Measurements from ENCODE around the gene SSRP1. TPM values are rescaled to one million over a fixed set of nuclear protein-coding genes. Genes with fewer than 3 reads are reported as not detected.
A peak's percentile ranks its signal among the peaks of the same experiment; 100 is the strongest.

SSRP1 gene
- total RNA-seq (2021) (286 and 290 TPM in 2 replicates), Bru-seq, nascent RNA (percentile 94 among the genes with signal in this experiment), BruChase-seq, experiment 1, labeled RNA remaining after a 2-hour chase (percentile 95 among the genes with signal in this experiment), BruChase-seq, experiment 2, labeled RNA remaining after a 6-hour chase (percentile 98 among the genes with signal in this experiment)
- long read RNA-seq, transcript SSRP1-201 (17 exons, 2,819 nt), result major isoform, 208 of 302 reads
- long read RNA-seq, partial matches to known transcripts, result 79 of 302 reads
- long read RNA-seq, other reads (novel, unspliced or antisense), result 15 of 302 reads

- H3K9me2 ChIP-seq (ENCODE audit: insufficient read depth), result no peaks in the 10 kb centered on the region
- H3K4me2 ChIP-seq, result peak within 1 kb of the TSS; percentile 99
- peak within 1 kb of the TSS; percentile 70 for H3K4me3 ChIP-seq
- H3K79me2 ChIP-seq (ENCODE audit: low read depth), result peaks cover 45% of the 10 kb centered on the region
- H3F3A ChIP-seq (ENCODE audit: insufficient read depth, low read depth), result no peaks in the 10 kb centered on the region
- no peak for TF ChIP-seq CTCF (conservative IDR thresholded peaks at IDR 0.05)
- TF ChIP-seq EZH2 (IDR thresholded peaks at IDR 0.05; ENCODE audit: low read depth), result no peak
- no peaks in the 10 kb centered on the region for H3K27me3 ChIP-seq (ENCODE audit: insufficient read depth, low read depth)
- intact Hi-C loops (cut with micrococcal nuclease; ENCODE audit: unreplicated experiment), result loop anchor here (1.0 to 5.0 kb wide), 2 partner anchors 10 to 493 kb away; no protein-coding TSS in a partner anchor
- POLR2A ChIA-PET (ENCODE audit: unreplicated experiment), result interaction anchor here (0.5 to 1.5 kb wide), 10 partner anchors 10 to 1770 kb away, joined by 3 to 12 read pairs (median 4); partner anchors contain the start of genes BTBD18 and TNKS1BP1
- no TSS peak for BruUV-seq (replicated peaks)
- H2AFZ ChIP-seq, result peak within 1 kb of the TSS; percentile 83
- H3K27ac ChIP-seq, result peak within 1 kb of the TSS; percentile 28; the same call in 1 of the 2 replicates
- H3K4me1 ChIP-seq (replicated peaks; ENCODE audit: insufficient read depth), result peaks cover 31% of the 10 kb centered on the region
- DNase-seq, result peak; percentile 82 to 85
- H4K20me1 ChIP-seq (ENCODE audit: insufficient read depth), result no peaks in the 10 kb centered on the region
- CTCF ChIA-PET, result interaction anchor here (0.6 to 1.8 kb wide), 4 partner anchors 9 to 141 kb away, joined by 3 to 5 read pairs (median 4); no protein-coding TSS in a partner anchor
- H3K9me3 ChIP-seq (ENCODE audit: insufficient read depth, low read depth), result no peaks in the 10 kb centered on the region
- H3K36me3 ChIP-seq (ENCODE audit: low read depth), result peaks cover 38% of the 10 kb centered on the region
Observed at GRCh38 chr11:57335343-57336110, at the start of gene SSRP1. SSRP1 (minus strand) TSS chr11:57335892; CDS start chr11:57335121, 771 bp downstream.

GRCh38 chr11:57380975-57381374, 45.3 kb upstream of the SSRP1 start, which contains the start of gene PRG3:
PRG3 (minus strand) TSS chr11:57381150; CDS start chr11:57380708, 442 bp downstream.
- Histone ChIP-seq H3F3A (ENCODE audit: insufficient read depth, low read depth) (no peaks in the 10 kb centered on the region), H3K9me2 (ENCODE audit: insufficient read depth) (no peaks in the 10 kb centered on the region), H3K79me2 (ENCODE audit: low read depth) (no peaks in the 10 kb centered on the region), H2AFZ (no peak within 1 kb of the TSS), H3K4me2 (no peak within 1 kb of the TSS), H3K4me1 (replicated peaks; ENCODE audit: insufficient read depth) (no peaks in the 10 kb centered on the region), H3K4me3 (no peak within 1 kb of the TSS), H4K20me1 (ENCODE audit: insufficient read depth) (no peaks in the 10 kb centered on the region), H3K36me3 (ENCODE audit: low read depth) (no peaks in the 10 kb centered on the region), H3K9me3 (ENCODE audit: insufficient read depth, low read depth) (no peaks in the 10 kb centered on the region), H3K27ac (no peak within 1 kb of the TSS), H3K27me3 (ENCODE audit: insufficient read depth, low read depth) (peaks cover 87% of the 10 kb centered on the region)
- intact Hi-C loops (cut with micrococcal nuclease; ENCODE audit: unreplicated experiment), result no loop called here
- ChIA-PET CTCF (no interaction called here), POLR2A (ENCODE audit: unreplicated experiment) (no interaction called here)
- DNase-seq, result no peak
- no TSS peak for BruUV-seq (replicated peaks)
- TF ChIP-seq EZH2 (IDR thresholded peaks at IDR 0.05; ENCODE audit: low read depth), result no peak
- TF ChIP-seq CTCF (conservative IDR thresholded peaks at IDR 0.05), result no peak

- Histone ChIP-seq H3K36me3 (ENCODE audit: low read depth) (no peaks in the 10 kb centered on the region), H3K4me3 (no peak overlapping the region), H2AFZ (no peak overlapping the region), H3K27ac (no peak overlapping the region), H4K20me1 (ENCODE audit: insufficient read depth) (no peaks in the 10 kb centered on the region), H3F3A (ENCODE audit: insufficient read depth, low read depth) (no peaks in the 10 kb centered on the region), H3K4me1 (replicated peaks; ENCODE audit: insufficient read depth) (no peaks in the 10 kb centered on the region), H3K9me3 (ENCODE audit: insufficient read depth, low read depth) (no peaks in the 10 kb centered on the region), H3K27me3 (ENCODE audit: insufficient read depth, low read depth) (peaks cover 74% of the 10 kb centered on the region), H3K9me2 (ENCODE audit: insufficient read depth) (no peaks in the 10 kb centered on the region), H3K4me2 (no peak overlapping the region), H3K79me2 (ENCODE audit: low read depth) (no peaks in the 10 kb centered on the region)
- ChIA-PET POLR2A (ENCODE audit: unreplicated experiment) (interaction anchor here (0.6 kb wide), 1 partner anchor 54 kb away, joined by 3 read pairs; no protein-coding TSS in a partner anchor), CTCF (no interaction called here)
- TF ChIP-seq CTCF (conservative IDR thresholded peaks at IDR 0.05), result no peak
- TF ChIP-seq EZH2 (IDR thresholded peaks at IDR 0.05; ENCODE audit: low read depth), result no peak
- intact Hi-C loops (cut with micrococcal nuclease; ENCODE audit: unreplicated experiment), result no loop called here
- DNase-seq, result peak; percentile 38 to 47
- no TSS peak for BruUV-seq (replicated peaks)
Observed at GRCh38 chr11:57379732-57380131, 44.0 kb upstream of the SSRP1 start.
